GM23338 (cell line): ENCODE measurements around the gene ZNF26.
"Not testable (repeated sequence)": the region's sequence is repeated elsewhere in the genome, so short reads cannot be mapped to it uniquely, and the experiment has no call there.

Source experiments
- EZH2 ChIP-seq: fragments of 200-600 bp; sonication (generic); IDR thresholded peaks from one replicate; pipeline ENCODE4 v1.8.0; 2017; ENCODE audit warnings: antibody characterized with exemption, mild to moderate bottlenecking, low read depth; ENCODE audit not compliant: unreplicated experiment
- TF ChIP-seq, protein P1 (sequence below), 2 experiments: fragments of 200-600 bp in 1 of 2; sonication (generic) in 1 of 2; conservative IDR thresholded peaks; 2 replicates each; pipeline versions ENCODE4 v1.5.1 to v1.6.1; 2016 to 2017; ENCODE audit warnings: antibody characterized with exemption in 2 of 2, low read depth in 2 of 2, mild to moderate bottlenecking in 2 of 2, moderate library complexity in 1 of 2

DNA sequence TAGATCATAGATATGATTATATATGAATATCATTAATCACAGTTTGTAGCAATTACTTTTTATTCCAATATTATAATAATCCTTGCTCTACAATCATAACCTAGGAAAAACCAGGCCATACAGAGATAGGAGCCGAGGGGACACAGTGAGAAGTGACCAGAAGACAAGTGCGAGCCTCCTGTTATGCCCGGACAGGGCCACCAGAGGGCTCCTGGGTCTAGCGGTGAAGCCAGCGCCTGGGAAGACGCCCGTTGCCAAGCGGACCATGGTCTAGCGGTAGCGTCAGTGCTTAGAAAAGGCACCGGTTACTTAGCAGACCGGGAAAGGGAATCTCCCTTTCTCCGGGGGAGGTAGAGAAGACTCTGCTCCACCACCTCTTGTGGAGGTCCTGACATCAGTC, 9.3 kb upstream of the ZNF26 start:
- TF ChIP-seq, protein P1, sequence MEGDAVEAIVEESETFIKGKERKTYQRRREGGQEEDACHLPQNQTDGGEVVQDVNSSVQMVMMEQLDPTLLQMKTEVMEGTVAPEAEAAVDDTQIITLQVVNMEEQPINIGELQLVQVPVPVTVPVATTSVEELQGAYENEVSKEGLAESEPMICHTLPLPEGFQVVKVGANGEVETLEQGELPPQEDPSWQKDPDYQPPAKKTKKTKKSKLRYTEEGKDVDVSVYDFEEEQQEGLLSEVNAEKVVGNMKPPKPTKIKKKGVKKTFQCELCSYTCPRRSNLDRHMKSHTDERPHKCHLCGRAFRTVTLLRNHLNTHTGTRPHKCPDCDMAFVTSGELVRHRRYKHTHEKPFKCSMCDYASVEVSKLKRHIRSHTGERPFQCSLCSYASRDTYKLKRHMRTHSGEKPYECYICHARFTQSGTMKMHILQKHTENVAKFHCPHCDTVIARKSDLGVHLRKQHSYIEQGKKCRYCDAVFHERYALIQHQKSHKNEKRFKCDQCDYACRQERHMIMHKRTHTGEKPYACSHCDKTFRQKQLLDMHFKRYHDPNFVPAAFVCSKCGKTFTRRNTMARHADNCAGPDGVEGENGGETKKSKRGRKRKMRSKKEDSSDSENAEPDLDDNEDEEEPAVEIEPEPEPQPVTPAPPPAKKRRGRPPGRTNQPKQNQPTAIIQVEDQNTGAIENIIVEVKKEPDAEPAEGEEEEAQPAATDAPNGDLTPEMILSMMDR (conservative IDR thresholded peaks at IDR 0.05; ENCODE audit: low read depth in 2 of 2), result peak; percentile 67 to 76
- not testable (repeated sequence) for TF ChIP-seq EZH2
